ENCODE measurements around the gene IFT80. TPM values are rescaled to one million over a fixed set of nuclear protein-coding genes. Genes with fewer than 3 reads are reported as not detected.

IFT80 gene
- total and polyA plus RNA-seq, 9 of the 15 experiments (the other 6 are each of a cell fraction or from before 2014, with no cell fraction given), result 6.7 to 21.1 (median 16.4) TPM

DNA sequence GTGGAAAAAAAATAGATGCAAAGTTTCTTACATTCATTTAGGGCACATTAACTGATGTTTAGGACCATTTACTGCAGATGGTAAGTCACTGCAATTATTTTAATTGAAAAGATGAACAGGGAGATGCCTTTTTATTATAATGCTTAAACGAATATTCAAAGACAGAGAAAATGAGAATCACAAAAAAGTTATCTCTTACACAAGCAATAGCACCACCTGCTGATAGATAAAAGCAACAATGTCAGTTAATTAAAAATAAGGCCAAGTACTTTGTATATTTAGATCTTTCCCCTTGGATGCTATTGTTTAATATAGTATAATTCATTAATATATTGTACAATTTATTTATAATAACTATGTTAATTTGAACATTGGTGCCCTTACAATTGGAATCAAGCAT, 55.9 kb downstream of the IFT80 start (continued):
- TF ChIP-seq, protein P1, sequence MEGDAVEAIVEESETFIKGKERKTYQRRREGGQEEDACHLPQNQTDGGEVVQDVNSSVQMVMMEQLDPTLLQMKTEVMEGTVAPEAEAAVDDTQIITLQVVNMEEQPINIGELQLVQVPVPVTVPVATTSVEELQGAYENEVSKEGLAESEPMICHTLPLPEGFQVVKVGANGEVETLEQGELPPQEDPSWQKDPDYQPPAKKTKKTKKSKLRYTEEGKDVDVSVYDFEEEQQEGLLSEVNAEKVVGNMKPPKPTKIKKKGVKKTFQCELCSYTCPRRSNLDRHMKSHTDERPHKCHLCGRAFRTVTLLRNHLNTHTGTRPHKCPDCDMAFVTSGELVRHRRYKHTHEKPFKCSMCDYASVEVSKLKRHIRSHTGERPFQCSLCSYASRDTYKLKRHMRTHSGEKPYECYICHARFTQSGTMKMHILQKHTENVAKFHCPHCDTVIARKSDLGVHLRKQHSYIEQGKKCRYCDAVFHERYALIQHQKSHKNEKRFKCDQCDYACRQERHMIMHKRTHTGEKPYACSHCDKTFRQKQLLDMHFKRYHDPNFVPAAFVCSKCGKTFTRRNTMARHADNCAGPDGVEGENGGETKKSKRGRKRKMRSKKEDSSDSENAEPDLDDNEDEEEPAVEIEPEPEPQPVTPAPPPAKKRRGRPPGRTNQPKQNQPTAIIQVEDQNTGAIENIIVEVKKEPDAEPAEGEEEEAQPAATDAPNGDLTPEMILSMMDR (IDR thresholded peaks at IDR 0.05 in 2 of 3, conservative IDR thresholded peaks at IDR 0.05 in 1 of 3; ENCODE audit: insufficient read depth in 2 of 3, low read depth in 1 of 3, low read length in 3 of 3), result peak in 2 of 3 experiments; percentile 35 to 63; a peak in 3 of 6 replicates
- TF ChIP-seq SAFB (IDR thresholded peaks at IDR 0.05; ENCODE audit: borderline replicate concordance, low read depth, low read length), result no peak
- TF ChIP-seq, protein P2, sequence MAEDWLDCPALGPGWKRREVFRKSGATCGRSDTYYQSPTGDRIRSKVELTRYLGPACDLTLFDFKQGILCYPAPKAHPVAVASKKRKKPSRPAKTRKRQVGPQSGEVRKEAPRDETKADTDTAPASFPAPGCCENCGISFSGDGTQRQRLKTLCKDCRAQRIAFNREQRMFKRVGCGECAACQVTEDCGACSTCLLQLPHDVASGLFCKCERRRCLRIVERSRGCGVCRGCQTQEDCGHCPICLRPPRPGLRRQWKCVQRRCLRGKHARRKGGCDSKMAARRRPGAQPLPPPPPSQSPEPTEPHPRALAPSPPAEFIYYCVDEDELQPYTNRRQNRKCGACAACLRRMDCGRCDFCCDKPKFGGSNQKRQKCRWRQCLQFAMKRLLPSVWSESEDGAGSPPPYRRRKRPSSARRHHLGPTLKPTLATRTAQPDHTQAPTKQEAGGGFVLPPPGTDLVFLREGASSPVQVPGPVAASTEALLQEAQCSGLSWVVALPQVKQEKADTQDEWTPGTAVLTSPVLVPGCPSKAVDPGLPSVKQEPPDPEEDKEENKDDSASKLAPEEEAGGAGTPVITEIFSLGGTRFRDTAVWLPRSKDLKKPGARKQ (CRISPR knock-in tag; IDR thresholded peaks at IDR 0.05), result no peak
- no peak for TF ChIP-seq SMARCA4 (IDR thresholded peaks at IDR 0.05)
- no peak for TF ChIP-seq XRCC4 (IDR thresholded peaks at IDR 0.05; ENCODE audit: extremely low read depth, insufficient read depth, insufficient read length)
- TF ChIP-seq, protein P3, sequence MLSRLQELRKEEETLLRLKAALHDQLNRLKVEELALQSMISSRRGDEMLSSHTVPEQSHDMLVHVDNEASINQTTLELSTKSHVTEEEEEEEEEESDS (CRISPR knock-in tag; IDR thresholded peaks at IDR 0.05), result no peak
- TF ChIP-seq ARHGAP35 (IDR thresholded peaks at IDR 0.05; ENCODE audit: partially characterized antibody), result no peak
- no peak for TF ChIP-seq ZNF436 (CRISPR knock-in tag; IDR thresholded peaks at IDR 0.05)
- TF ChIP-seq ZNF445 (CRISPR knock-in tag; IDR thresholded peaks at IDR 0.05; ENCODE audit: low read depth), result no peak
- no peak for TF ChIP-seq CHD4 (IDR thresholded peaks at IDR 0.05; ENCODE audit: insufficient read depth, insufficient replicate concordance, low read depth, low read length, poor library complexity, severe bottlenecking)
- TF ChIP-seq GABPB2 (CRISPR knock-in tag; conservative IDR thresholded peaks at IDR 0.05), result no peak
- TF ChIP-seq NCOA2 (IDR thresholded peaks at IDR 0.05; ENCODE audit: partially characterized antibody in 2 of 2), result peak in 1 of 2 experiments; percentile 32
- TF ChIP-seq, protein P4, sequence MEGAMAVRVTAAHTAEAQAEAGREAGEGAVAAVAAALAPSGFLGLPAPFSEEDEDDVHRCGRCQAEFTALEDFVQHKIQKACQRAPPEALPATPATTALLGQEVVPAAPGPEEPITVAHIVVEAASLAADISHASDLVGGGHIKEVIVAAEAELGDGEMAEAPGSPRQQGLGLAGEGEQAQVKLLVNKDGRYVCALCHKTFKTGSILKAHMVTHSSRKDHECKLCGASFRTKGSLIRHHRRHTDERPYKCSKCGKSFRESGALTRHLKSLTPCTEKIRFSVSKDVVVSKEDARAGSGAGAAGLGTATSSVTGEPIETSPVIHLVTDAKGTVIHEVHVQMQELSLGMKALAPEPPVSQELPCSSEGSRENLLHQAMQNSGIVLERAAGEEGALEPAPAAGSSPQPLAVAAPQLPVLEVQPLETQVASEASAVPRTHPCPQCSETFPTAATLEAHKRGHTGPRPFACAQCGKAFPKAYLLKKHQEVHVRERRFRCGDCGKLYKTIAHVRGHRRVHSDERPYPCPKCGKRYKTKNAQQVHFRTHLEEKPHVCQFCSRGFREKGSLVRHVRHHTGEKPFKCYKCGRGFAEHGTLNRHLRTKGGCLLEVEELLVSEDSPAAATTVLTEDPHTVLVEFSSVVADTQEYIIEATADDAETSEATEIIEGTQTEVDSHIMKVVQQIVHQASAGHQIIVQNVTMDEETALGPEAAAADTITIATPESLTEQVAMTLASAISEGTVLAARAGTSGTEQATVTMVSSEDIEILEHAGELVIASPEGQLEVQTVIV (CRISPR knock-in tag; IDR thresholded peaks at IDR 0.05; ENCODE audit: borderline replicate concordance), result no peak

Measured in K562 (cell line).